OCI-LY7 (cell line): ENCODE results near the gene TOLLIP. TPM values are rescaled to one million over a fixed set of nuclear protein-coding genes. Genes with fewer than 3 reads are reported as not detected.
"Not testable (repeated sequence)": the region's sequence is repeated elsewhere in the genome, so short reads cannot be mapped to it uniquely, and the experiment has no call there.

Source experiments
- BruUV-seq: library from RNA; stranded (reverse); fragments of 400-500 nt; replicated peaks from 2 replicates; lab custom pipeline; 2021; lab: Mats Ljungman, UMichigan
- CTCF ChIA-PET: fragments of 300-600 bp; sonication (Branson Sonifier 250); formaldehyde crosslinking; loops from one replicate; lab custom pipeline; 2022; ENCODE audit warnings: antibody characterized with exemption; ENCODE audit not compliant: unreplicated experiment; lab: Charles Lee
- POLR2A ChIA-PET: fragments of 300-600 bp; sonication (Branson Sonifier 250); formaldehyde crosslinking; loops from one replicate; lab custom pipeline; 2022; ENCODE audit warnings: antibody characterized with exemption; lab: Charles Lee
- DNase-seq: peaks from one replicate; pipeline ENCODE4 v3.0.0-alpha.2; 2015; ENCODE audit warnings: low spot score
- H2AFZ ChIP-seq: fragments of 200-600 bp; sonication (generic), shearing (Covaris generic); 2 replicates; pipeline ENCODE4 v1.6.1; 2014; ENCODE audit warnings: mild to moderate bottlenecking, antibody characterized with exemption, low read length, moderate library complexity
- H3K27ac ChIP-seq: fragments of 200-600 bp; sonication (generic); 2 replicates; pipeline ENCODE4 v1.5.1; 2014; ENCODE audit warnings: mixed run types, low read depth, mild to moderate bottlenecking, moderate library complexity, low read length, inconsistent platforms; ENCODE audit not compliant: poor library complexity, severe bottlenecking
- H3K36me3 ChIP-seq: fragments of 200-600 bp; sonication (generic); 2 replicates; pipeline ENCODE4 v1.6.1; 2014; ENCODE audit warnings: mild to moderate bottlenecking, antibody characterized with exemption, low read length, moderate library complexity, mixed read lengths; ENCODE audit not compliant: insufficient read depth
- H3K4me1 ChIP-seq: fragments of 200-600 bp; sonication (generic); 2 replicates; pipeline ENCODE4 v1.5.1; 2014; ENCODE audit warnings: mild to moderate bottlenecking, low read length; ENCODE audit not compliant: insufficient read depth, poor library complexity, severe bottlenecking
- H3K4me2 ChIP-seq: fragments of 200-600 bp; sonication (generic); 2 replicates; pipeline ENCODE4 v1.6.1; 2014; ENCODE audit warnings: mild to moderate bottlenecking, low read length
- H3K4me3 ChIP-seq: fragments of 200-600 bp; sonication (generic); 2 replicates; pipeline ENCODE4 v1.5.1; 2014; ENCODE audit warnings: mild to moderate bottlenecking, low read depth, low read length; ENCODE audit not compliant: poor library complexity, severe bottlenecking
- H3K79me2 ChIP-seq: fragments of 200-600 bp; sonication (generic); 2 replicates; pipeline ENCODE4 v1.6.1; 2016; ENCODE audit warnings: low read depth, mild to moderate bottlenecking, low read length, moderate library complexity, mixed read lengths; ENCODE audit not compliant: insufficient read depth
- H3K9me2 ChIP-seq: fragments of 200-600 bp; sonication (generic); 2 replicates; pipeline ENCODE4 v1.6.1; 2016; ENCODE audit warnings: mild to moderate bottlenecking, low read length, mixed read lengths; ENCODE audit not compliant: insufficient read depth
- H3K9me3 ChIP-seq: fragments of 200-600 bp; sonication (generic); 2 replicates; pipeline ENCODE4 v1.6.1; 2014; ENCODE audit warnings: mild to moderate bottlenecking, mixed run types, low read length, mixed read lengths
- H4K20me1 ChIP-seq: fragments of 200-600 bp; sonication (generic); 2 replicates; pipeline ENCODE4 v1.6.1; 2014; ENCODE audit warnings: mild to moderate bottlenecking, antibody characterized with exemption, low read length, moderate library complexity, mixed read lengths; ENCODE audit not compliant: insufficient read depth
- intact Hi-C: fragments of 100-400 bp; cut with micrococcal nuclease; formaldehyde crosslinking; loops from one replicate; pipeline ENCODE4 v1.10.0; 2022; ENCODE audit not compliant: unreplicated experiment
- total RNA-seq, 2 experiments: library from RNA; depleted of rRNA in 1 of 2; stranded (reverse); fragments of >200 nt in 1 of 2; shearing (Covaris generic) in 1 of 2; gene quantifications; 2 replicates each; pipeline ENCODE4 v1.2.3, GENCODE V29; 2014 to 2022

TOLLIP gene
- total RNA-seq, 2 experiments from 2014 or later = 15.9 to 37.1 TPM

- BruUV-seq, H3K4me1 ChIP-seq, H4K20me1 ChIP-seq, POLR2A ChIA-PET, H3K9me3 ChIP-seq, H3K27ac ChIP-seq, intact Hi-C loops, H3K36me3 ChIP-seq, DNase-seq, CTCF ChIA-PET, H3K79me2 ChIP-seq, H3K9me2 ChIP-seq, H2AFZ ChIP-seq, H3K4me2 ChIP-seq, H3K4me3 ChIP-seq: not testable (repeated sequence)
Measured at GRCh38 chr11:1248951-1249350, 60.5 kb downstream of the TOLLIP start.

- H3K79me2 ChIP-seq, POLR2A ChIA-PET, H3K4me1 ChIP-seq, H4K20me1 ChIP-seq, H3K9me2 ChIP-seq, DNase-seq, H3K4me3 ChIP-seq, H2AFZ ChIP-seq, H3K27ac ChIP-seq, intact Hi-C loops, CTCF ChIA-PET, BruUV-seq, H3K4me2 ChIP-seq, H3K36me3 ChIP-seq, H3K9me3 ChIP-seq: not testable (repeated sequence)
Measured at GRCh38 chr11:1247026-1247425, 62.4 kb downstream of the TOLLIP start.

DNA sequence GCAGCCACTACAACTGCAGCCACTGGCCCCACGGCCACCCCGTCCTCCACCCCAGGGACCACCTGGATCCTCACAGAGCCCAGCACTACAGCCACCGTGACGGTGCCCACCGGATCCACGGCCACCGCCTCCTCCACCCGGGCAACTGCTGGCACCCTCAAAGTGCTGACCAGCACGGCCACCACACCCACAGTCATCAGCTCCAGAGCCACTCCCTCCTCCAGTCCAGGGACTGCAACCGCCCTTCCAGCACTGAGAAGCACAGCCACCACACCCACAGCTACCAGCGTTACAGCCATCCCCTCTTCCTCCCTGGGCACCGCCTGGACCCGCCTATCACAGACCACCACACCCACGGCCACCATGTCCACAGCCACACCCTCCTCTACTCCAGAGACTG is 63.1 kb downstream of the TOLLIP start:
- BruUV-seq, H2AFZ ChIP-seq, H3K27ac ChIP-seq, DNase-seq, H3K9me3 ChIP-seq, POLR2A ChIA-PET, H4K20me1 ChIP-seq, H3K79me2 ChIP-seq, H3K4me3 ChIP-seq, H3K4me1 ChIP-seq, H3K9me2 ChIP-seq, CTCF ChIA-PET, H3K4me2 ChIP-seq, H3K36me3 ChIP-seq, intact Hi-C loops: not testable (repeated sequence)

- DNase-seq, H3K9me3 ChIP-seq, H3K27ac ChIP-seq, H3K9me2 ChIP-seq, H4K20me1 ChIP-seq, H3K79me2 ChIP-seq, H3K4me2 ChIP-seq, H2AFZ ChIP-seq, POLR2A ChIA-PET, intact Hi-C loops, H3K4me1 ChIP-seq, CTCF ChIA-PET, H3K4me3 ChIP-seq, BruUV-seq, H3K36me3 ChIP-seq: not testable (repeated sequence)
Measured at GRCh38 chr11:1245717-1246116, 63.7 kb downstream of the TOLLIP start.

DNA sequence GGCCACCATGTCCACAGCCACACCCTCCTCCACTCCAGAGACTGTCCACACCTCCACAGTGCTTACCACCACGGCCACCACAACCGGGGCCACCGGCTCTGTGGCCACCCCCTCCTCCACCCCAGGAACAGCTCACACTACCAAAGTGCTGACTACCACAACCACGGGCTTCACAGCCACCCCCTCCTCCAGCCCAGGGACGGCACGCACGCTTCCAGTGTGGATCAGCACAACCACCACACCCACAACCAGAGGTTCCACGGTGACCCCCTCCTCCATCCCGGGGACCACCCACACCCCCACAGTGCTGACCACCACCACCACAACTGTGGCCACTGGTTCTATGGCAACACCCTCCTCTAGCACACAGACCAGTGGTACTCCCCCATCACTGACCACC is 64.9 kb downstream of the TOLLIP start:
- H3K4me1 ChIP-seq, POLR2A ChIA-PET, H3K4me3 ChIP-seq, H3K4me2 ChIP-seq, H3K9me3 ChIP-seq, DNase-seq, BruUV-seq, H3K27ac ChIP-seq, H2AFZ ChIP-seq, H3K36me3 ChIP-seq, intact Hi-C loops, H3K9me2 ChIP-seq, CTCF ChIA-PET, H3K79me2 ChIP-seq, H4K20me1 ChIP-seq: not testable (repeated sequence)

DNA sequence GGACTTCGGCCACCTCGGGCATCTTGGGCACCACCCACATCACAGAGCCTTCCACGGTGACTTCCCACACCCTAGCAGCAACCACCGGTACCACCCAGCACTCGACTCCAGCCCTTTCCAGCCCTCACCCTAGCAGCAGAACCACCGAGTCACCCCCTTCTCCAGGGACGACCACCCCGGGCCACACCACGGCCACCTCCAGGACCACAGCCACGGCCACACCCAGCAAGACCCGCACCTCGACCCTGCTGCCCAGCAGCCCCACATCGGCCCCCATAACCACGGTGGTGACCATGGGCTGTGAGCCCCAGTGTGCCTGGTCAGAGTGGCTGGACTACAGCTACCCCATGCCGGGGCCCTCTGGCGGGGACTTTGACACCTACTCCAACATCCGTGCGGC is 65.9 kb downstream of the TOLLIP start:
- intact Hi-C loops = not testable (repeated sequence)

GRCh38 chr11:1242751-1243150 is 66.7 kb downstream of the TOLLIP start:
- H3K9me2 ChIP-seq, H3K9me3 ChIP-seq, H3K79me2 ChIP-seq, H3K27ac ChIP-seq, H4K20me1 ChIP-seq, H2AFZ ChIP-seq, H3K4me1 ChIP-seq, H3K36me3 ChIP-seq, CTCF ChIA-PET, DNase-seq, H3K4me3 ChIP-seq, BruUV-seq, POLR2A ChIA-PET, intact Hi-C loops, H3K4me2 ChIP-seq: not testable (repeated sequence)

More for the DNA sequence above, 65.9 kb downstream of the TOLLIP start:
- CTCF ChIA-PET, DNase-seq, H2AFZ ChIP-seq, H3K79me2 ChIP-seq, H3K9me2 ChIP-seq, H3K4me2 ChIP-seq, H3K36me3 ChIP-seq, POLR2A ChIA-PET, H3K27ac ChIP-seq, BruUV-seq, H3K4me3 ChIP-seq, H4K20me1 ChIP-seq, H3K4me1 ChIP-seq, H3K9me3 ChIP-seq: not testable (repeated sequence)
